HEK293 (cell line): ENCODE measurements around the gene OLA1.
A peak's percentile ranks its signal among the peaks of the same experiment; 100 is the strongest.

Source experiments
- CTCF ChIA-PET: fragments of 350-600 bp; formaldehyde crosslinking; extraction: SDS; loops from one replicate; lab custom pipeline; 2021; ENCODE audit warnings: antibody characterized with exemption; lab: Yijun Ruan, JAX
- POLR2A ChIA-PET: fragments of 300-600 bp; formaldehyde crosslinking; extraction: SDS; loops from one replicate; lab custom pipeline; 2020; ENCODE audit warnings: antibody characterized with exemption, inconsistent platforms; lab: Yijun Ruan, JAX
- H3K27ac ChIP-seq: fragments of 200-500 bp; sonication (Bioruptor generic); 2 replicates; pipeline ENCODE4 v1.5.1; 2014; ENCODE audit warnings: low read depth, low read length, control low read depth, inconsistent platforms; ENCODE audit errors: extremely low read depth
- H3K36me3 ChIP-seq, 2 experiments: fragments of 200-500 bp in 1 of 2; sonication (Bioruptor generic) in 1 of 2; 1 replicate in 1 of 2; 2 replicates in 1 of 2; pipeline ENCODE4 v1.5.1; 2014 to 2017; ENCODE audit warnings: inconsistent platforms in 2 of 2, low read length in 2 of 2; ENCODE audit not compliant: control insufficient read depth in 2 of 2, insufficient read depth in 1 of 2
- H3K4me1 ChIP-seq: fragments of 200-500 bp; sonication (Bioruptor generic); 2 replicates; pipeline ENCODE4 v1.5.1; 2014; ENCODE audit warnings: mild to moderate bottlenecking, low read length, inconsistent platforms; ENCODE audit not compliant: control insufficient read depth, insufficient read depth
- H3K4me3 ChIP-seq: 2 replicates; pipeline ENCODE4 v1.5.1; 2011; ENCODE audit warnings: low read depth, mild to moderate bottlenecking, control low read depth, low read length, moderate library complexity
- H3K9me3 ChIP-seq: fragments of 200-500 bp; sonication (Bioruptor generic); 2 replicates; pipeline ENCODE4 v1.5.1; 2014; ENCODE audit warnings: low read depth, low read length, inconsistent platforms; ENCODE audit not compliant: control insufficient read depth, insufficient read depth
- INSM2 ChIP-seq: fragments of 450-650 bp; formaldehyde crosslinking; IDR thresholded peaks from 2 replicates; pipeline ENCODE4 v1.5.1; 2016; ENCODE audit warnings: missing biosample characterization, missing genetic modification characterization
- PRDM6 ChIP-seq: fragments of 450-650 bp; formaldehyde crosslinking; IDR thresholded peaks from 2 replicates; pipeline ENCODE4 v1.5.1; 2017; ENCODE audit warnings: missing biosample characterization, missing genetic modification characterization
- REPIN1 ChIP-seq: fragments of 450-650 bp; formaldehyde crosslinking; IDR thresholded peaks from 2 replicates; pipeline ENCODE4 v1.5.1; 2017; ENCODE audit warnings: missing biosample characterization, missing genetic modification characterization, low read depth
- ZBTB11 ChIP-seq: fragments of 450-650 bp; formaldehyde crosslinking; conservative IDR thresholded peaks from 2 replicates; pipeline ENCODE4 v1.5.1; 2016; ENCODE audit warnings: low read depth, missing biosample characterization, missing genetic modification characterization
- ZBTB44 ChIP-seq: fragments of 450-650 bp; IDR thresholded peaks from 2 replicates; pipeline ENCODE4 v1.5.1; 2018; ENCODE audit warnings: missing biosample characterization, mild to moderate bottlenecking, missing genetic modification characterization
- ZFHX2 ChIP-seq: fragments of 450-650 bp; formaldehyde crosslinking; conservative IDR thresholded peaks from 2 replicates; pipeline ENCODE4 v1.5.1; 2016; ENCODE audit warnings: missing biosample characterization, missing genetic modification characterization
- ZFP69B ChIP-seq: fragments of 450-650 bp; formaldehyde crosslinking; IDR thresholded peaks from 2 replicates; pipeline ENCODE4 v1.5.1; 2016; ENCODE audit warnings: missing biosample characterization, missing genetic modification characterization
- ZNF133 ChIP-seq: fragments of 450-650 bp; formaldehyde crosslinking; IDR thresholded peaks from 2 replicates; pipeline ENCODE4 v1.5.1; 2016; ENCODE audit warnings: missing biosample characterization, missing genetic modification characterization
- ZNF169 ChIP-seq: fragments of 450-650 bp; formaldehyde crosslinking; IDR thresholded peaks from 2 replicates; pipeline ENCODE4 v1.5.1; 2016; ENCODE audit warnings: missing biosample characterization, missing genetic modification characterization
- ZNF23 ChIP-seq: fragments of 450-650 bp; formaldehyde crosslinking; IDR thresholded peaks from 2 replicates; pipeline ENCODE4 v1.5.1; 2016; ENCODE audit warnings: missing biosample characterization, missing genetic modification characterization, borderline replicate concordance
- ZNF48 ChIP-seq: fragments of 450-650 bp; formaldehyde crosslinking; IDR thresholded peaks from 2 replicates; pipeline ENCODE4 v1.5.1; 2016; ENCODE audit warnings: missing biosample characterization, missing genetic modification characterization
- ZNF677 ChIP-seq: fragments of 450-650 bp; IDR thresholded peaks from 2 replicates; pipeline ENCODE4 v1.5.0; 2018; ENCODE audit warnings: missing biosample characterization, mild to moderate bottlenecking, missing genetic modification characterization, moderate library complexity
- ZNF692 ChIP-seq: fragments of 450-650 bp; formaldehyde crosslinking; IDR thresholded peaks from 2 replicates; pipeline ENCODE4 v1.5.1; 2016; ENCODE audit warnings: missing biosample characterization, missing genetic modification characterization
- ZNF707 ChIP-seq: fragments of 450-650 bp; formaldehyde crosslinking; IDR thresholded peaks from 2 replicates; pipeline ENCODE4 v1.5.1; 2016; ENCODE audit warnings: missing biosample characterization, missing genetic modification characterization
- ZNF777 ChIP-seq: fragments of 450-650 bp; formaldehyde crosslinking; IDR thresholded peaks from 2 replicates; pipeline ENCODE4 v1.5.1; 2017; ENCODE audit warnings: missing biosample characterization, missing genetic modification characterization, borderline replicate concordance
- ZNF792 ChIP-seq: fragments of 450-650 bp; formaldehyde crosslinking; IDR thresholded peaks from 2 replicates; pipeline ENCODE4 v1.5.1; 2016; ENCODE audit warnings: missing biosample characterization, missing genetic modification characterization

The OLA1 gene

GRCh38 chr2:174067815-174068214 is 180.5 kb downstream of the OLA1 start:
- TF ChIP-seq ZBTB11 (tag by site-specific recombination), result no peak
- no peak for TF ChIP-seq ZNF169

GRCh38 chr2:174066871-174067270 is 181.5 kb downstream of the OLA1 start:
- H3K4me1 ChIP-seq, result no peaks in the 10 kb centered on the region
- H3K4me3 ChIP-seq, result no peak overlapping the region
- H3K9me3 ChIP-seq, result no peaks in the 10 kb centered on the region
- no peak for TF ChIP-seq ZNF777 (tag by site-specific recombination)
- no peak for TF ChIP-seq ZNF677 (tag by site-specific recombination)
- no peak for TF ChIP-seq ZNF707 (tag by site-specific recombination)
- TF ChIP-seq ZNF792, result no peak
- no peak for TF ChIP-seq ZNF692 (tag by site-specific recombination)
- TF ChIP-seq REPIN1 (tag by site-specific recombination), result no peak
- POLR2A ChIA-PET, result no interaction called here
- CTCF ChIA-PET, result interaction anchor here (1.6 kb wide), 1 partner anchor 278 kb away, joined by 3 read pairs; no protein-coding TSS in a partner anchor
- no peak overlapping the region for H3K27ac ChIP-seq
- H3K36me3 ChIP-seq, result no peaks in the 10 kb centered on the region

More at GRCh38 chr2:174067815-174068214, 180.5 kb downstream of the OLA1 start:
- Histone ChIP-seq H3K36me3 (no peaks in the 10 kb centered on the region), H3K4me1 (no peaks in the 10 kb centered on the region), H3K27ac (no peak overlapping the region), H3K4me3 (no peak overlapping the region), H3K9me3 (no peaks in the 10 kb centered on the region)
- POLR2A ChIA-PET, result interaction anchor here (0.6 kb wide), 1 partner anchor 395 kb away, joined by 5 read pairs; no protein-coding TSS in a partner anchor
- CTCF ChIA-PET, result interaction anchor here (0.7 to 1.7 kb wide), 3 partner anchors 10 to 558 kb away, joined by 4 to 5 read pairs (median 5); no protein-coding TSS in a partner anchor

GRCh38 chr2:174063492-174064092 is 184.7 kb downstream of the OLA1 start:
- POLR2A ChIA-PET, result no interaction called here
- Histone ChIP-seq H3K27ac (no peak overlapping the region), H3K4me3 (no peak overlapping the region), H3K9me3 (no peaks in the 10 kb centered on the region), H3K36me3 (no peaks in the 10 kb centered on the region), H3K4me1 (no peaks in the 10 kb centered on the region)
- TF ChIP-seq INSM2, result no peak
- peak; percentile 69 for TF ChIP-seq ZFHX2 (tag by site-specific recombination)
- CTCF ChIA-PET, result interaction anchor here (0.7 kb wide), 2 partner anchors 278 to 281 kb away, joined by 3 read pairs; no protein-coding TSS in a partner anchor

GRCh38 chr2:174062934-174063333 is 185.4 kb downstream of the OLA1 start:
- no peaks in the 10 kb centered on the region for H3K4me1 ChIP-seq
- POLR2A ChIA-PET, result no interaction called here
- CTCF ChIA-PET, result no interaction called here
- no peak for TF ChIP-seq ZBTB44 (tag by site-specific recombination)
- TF ChIP-seq ZNF23 (tag by site-specific recombination), result no peak
- no peak for TF ChIP-seq ZFP69B (tag by site-specific recombination)
- no peak for TF ChIP-seq ZNF133 (tag by site-specific recombination)
- no peak for TF ChIP-seq ZNF48 (tag by site-specific recombination)
- no peak for TF ChIP-seq PRDM6 (tag by site-specific recombination)

More at GRCh38 chr2:174062934-174063333, 185.4 kb downstream of the OLA1 start:
- H3K36me3 ChIP-seq, result no peaks in the 10 kb centered on the region
- H3K4me3 ChIP-seq, result no peak overlapping the region
- no peak overlapping the region for H3K27ac ChIP-seq
- no peaks in the 10 kb centered on the region for H3K9me3 ChIP-seq
